Stimulated activated naive CD4-positive, alpha-beta T cell treated with Interleukin-2 at 50 U/mL for 16 hours (primary cell): ENCODE results near the gene ZNF527.
A peak's percentile ranks its signal among the peaks of the same experiment; 100 is the strongest.
"Not testable (repeated sequence)": the region's sequence is repeated elsewhere in the genome, so short reads cannot be mapped to it uniquely, and the experiment has no call there.

Experiments used
- DNase-seq: peaks from one replicate; lab custom pipeline; 2025; lab: John Stamatoyannopoulos, UW

The ZNF527 gene

GRCh38 chr19:37370880-37371661 is at the start of gene ZNF527:
Gene ZNF527, plus strand, starts transcription at chr19:37371099. Its CDS starts 3,100 bp downstream, at chr19:37374199.
- peak; percentile 97 for DNase-seq

DNA sequence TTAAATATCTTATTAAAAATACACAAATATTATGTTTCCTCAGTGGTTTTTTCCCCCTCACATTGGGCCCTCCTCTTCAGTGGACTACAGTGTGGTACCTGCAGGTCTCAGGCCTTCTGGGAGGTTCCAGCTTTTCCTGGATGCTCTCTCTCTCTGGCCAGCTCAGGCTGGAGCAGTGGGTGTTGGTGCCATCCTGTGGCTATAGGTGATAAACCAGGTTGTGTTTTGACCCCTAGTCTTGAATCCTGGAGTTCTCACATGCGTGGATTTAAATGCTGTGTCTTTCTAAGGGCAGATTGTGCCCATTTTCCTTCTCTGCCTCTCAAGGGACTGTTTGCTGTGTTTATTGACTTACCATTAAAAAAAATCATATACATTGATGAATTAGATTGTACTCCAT is 41.2 kb upstream of the ZNF527 start:
- DNase-seq = no peak

DNA sequence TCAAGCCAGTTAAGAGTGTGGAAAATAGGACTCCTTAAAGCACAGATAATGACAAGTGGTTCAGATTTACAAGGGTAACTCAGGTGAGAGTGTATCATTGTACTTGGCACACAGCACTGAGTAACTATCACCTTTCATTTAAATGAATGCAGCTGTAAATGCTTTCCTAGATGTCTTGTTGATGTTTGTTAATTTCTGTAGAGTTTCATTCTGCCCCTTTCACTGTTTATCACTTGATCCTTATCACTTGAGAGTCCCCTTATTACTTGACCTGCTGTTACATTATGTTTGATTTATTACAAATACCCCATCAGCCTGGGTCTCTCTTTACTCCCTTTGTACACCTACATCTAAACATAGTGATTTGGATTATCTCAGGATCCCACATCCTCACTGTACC is 38.1 kb upstream of the ZNF527 start:
- no peak for DNase-seq

DNA sequence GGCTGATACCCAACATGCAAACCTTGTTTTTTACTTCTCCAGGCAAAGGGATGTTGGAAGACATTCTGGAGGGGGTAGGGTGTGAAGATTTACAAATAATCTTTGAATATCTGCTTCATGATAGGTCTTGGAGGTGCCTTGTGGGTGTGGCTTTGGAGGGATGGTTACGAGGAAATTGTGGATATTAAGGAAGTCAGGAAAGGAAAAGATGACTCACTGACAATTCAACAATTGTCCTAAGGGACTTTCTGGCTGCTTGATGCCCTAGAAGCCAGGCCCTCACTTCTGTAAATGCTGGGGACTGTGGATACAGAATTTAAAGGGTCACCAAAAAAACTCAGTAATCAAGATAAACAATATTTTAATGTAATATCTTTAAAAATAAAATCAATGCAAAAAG is 37.4 kb upstream of the ZNF527 start:
- no peak for DNase-seq

GRCh38 chr19:37334179-37335071 is 36.5 kb upstream of the ZNF527 start:
- peak; percentile 82 for DNase-seq

- no peak for DNase-seq
Measured at GRCh38 chr19:37342753-37343152, 28.1 kb upstream of the ZNF527 start.

DNA sequence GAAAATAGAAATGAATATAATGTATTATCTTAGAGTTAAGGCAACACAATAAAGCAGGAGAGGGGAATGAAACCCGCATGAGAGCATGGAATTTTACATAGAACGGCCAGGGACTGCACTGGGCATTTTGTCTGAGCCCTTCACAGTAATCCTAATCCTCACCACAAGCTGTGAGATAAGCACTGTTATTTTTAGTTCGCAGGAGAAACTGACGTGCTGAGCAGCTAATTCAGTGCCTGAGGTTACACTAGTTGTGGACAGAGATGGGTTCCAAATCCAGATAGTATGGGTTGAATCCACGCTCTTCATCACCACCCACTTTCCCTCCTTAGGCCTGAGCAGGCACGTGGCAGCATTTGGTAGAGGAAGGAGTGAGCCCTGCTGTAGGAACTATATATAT is 24.8 kb upstream of the ZNF527 start:
- DNase-seq = no peak

DNA sequence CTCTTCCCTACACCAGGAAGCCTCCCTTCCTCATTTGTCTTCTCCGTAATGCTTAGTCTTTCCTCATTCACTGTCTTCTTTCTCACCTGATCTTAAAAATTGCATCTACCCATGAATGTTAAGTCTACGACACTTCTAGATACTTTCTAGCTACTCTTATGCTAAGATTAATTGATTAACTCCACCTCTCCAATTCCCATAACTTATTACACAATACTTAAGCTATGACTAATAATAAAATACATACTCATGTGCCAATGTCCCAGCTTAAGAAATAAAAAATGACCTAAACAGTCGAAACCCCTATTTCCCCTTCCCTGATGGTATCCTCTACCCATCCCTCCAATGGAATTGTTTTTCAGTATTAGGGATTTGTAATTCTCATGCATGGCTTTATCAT is 22.8 kb upstream of the ZNF527 start:
- no peak for DNase-seq

GRCh38 chr19:37353968-37354367 is 16.9 kb upstream of the ZNF527 start:
- DNase-seq = no peak

DNA sequence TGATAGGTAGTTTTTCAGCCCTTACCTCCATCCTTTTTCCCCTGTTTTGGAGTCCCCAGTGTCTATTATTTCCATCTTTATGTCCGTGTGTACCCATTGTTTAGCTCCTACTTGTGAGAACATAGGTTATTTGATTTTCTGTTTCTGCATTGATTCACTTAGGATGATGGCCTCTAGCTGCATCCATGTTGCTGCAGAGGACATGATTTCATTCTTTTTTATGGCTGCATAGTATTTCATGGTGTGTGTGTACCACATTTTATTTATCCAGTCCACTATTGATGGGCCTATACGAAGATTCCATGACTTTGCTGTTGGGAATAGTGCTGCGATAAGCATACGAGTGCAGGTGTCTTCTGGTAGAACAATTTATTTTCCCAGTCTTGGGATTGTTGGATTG is 15.0 kb upstream of the ZNF527 start:
- no peak for DNase-seq

GRCh38 chr19:37361994-37362393 is 8.9 kb upstream of the ZNF527 start:
- DNase-seq = no peak

GRCh38 chr19:37362733-37363132 is 8.2 kb upstream of the ZNF527 start:
- no peak for DNase-seq

- not testable (repeated sequence) for DNase-seq
Measured at GRCh38 chr19:37370386-37370879, 466 bp upstream of the ZNF527 start.

DNA sequence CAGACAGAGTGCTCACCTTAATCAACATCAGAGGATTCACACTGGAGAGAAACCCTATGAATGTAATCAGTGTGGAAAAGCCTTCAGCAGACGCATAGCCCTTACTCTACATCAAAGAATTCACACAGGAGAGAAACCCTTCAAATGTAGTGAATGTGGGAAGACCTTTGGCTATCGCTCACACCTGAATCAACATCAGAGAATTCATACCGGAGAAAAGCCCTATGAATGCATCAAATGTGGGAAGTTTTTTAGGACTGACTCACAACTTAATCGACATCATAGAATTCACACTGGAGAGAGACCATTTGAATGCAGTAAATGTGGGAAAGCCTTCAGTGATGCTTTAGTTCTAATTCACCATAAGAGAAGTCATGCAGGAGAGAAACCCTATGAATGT is 18.3 kb downstream of the ZNF527 start:
- DNase-seq = no peak

DNA sequence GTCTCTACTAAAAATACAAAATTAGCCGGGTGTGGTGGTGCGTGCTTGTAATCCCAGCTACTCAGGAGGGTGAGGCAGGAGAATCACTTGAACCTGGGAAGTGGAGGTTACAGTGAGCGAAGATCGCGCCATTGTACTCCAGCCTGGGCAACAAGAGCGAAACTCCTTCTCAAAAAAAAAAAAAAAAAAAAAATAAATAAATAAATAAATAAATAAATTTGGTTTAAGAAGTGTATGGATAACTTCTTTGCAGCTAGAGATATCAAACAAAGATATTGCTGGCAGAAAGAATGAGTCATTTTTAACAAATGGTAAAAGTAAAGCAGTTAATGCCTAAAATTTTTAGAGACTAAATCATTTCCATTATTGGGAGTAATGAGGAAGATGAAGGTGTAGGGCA is 20.5 kb downstream of the ZNF527 start:
- DNase-seq = not testable (repeated sequence)

DNA sequence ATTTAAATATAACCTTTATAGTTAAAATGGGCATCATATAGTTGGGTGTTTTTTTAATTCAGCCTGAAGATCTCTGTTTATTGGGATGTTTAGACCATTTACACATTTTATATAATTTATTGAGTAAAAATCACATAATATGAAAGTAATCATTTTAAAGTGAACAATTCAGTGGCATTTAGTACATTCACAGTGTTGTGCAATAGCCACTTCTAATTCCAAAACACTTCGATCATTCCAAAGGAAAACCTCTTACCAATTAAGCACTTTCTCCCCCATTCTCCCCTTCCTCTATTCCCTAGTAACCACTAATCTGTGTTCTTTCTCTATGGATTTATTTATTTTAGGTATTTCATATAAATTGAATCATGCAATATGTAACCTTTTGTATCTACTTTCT is 30.2 kb downstream of the ZNF527 start:
- DNase-seq = no peak

DNA sequence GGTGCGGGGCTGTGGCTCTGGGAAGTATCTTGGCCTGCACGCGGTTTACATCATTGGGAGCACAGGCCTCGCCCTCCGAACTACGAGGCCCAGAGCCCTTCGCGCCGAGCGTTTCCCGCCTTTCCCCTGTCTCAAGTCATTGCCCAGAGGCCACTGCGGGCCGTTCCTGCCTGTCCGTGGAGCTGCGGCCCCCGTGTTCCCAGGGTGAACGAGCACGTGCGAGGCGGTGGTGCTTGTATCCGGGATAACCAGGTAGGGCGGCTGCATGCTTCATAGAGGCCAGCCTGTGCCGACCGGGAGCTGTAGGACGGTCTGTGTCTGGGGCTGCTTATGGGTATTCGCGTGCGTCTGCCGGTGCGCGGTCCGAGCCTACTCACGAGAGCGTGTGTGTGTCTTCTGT is 32.5 kb downstream of the ZNF527 start:
- no peak for DNase-seq

GRCh38 chr19:37406140-37406846 is 35.4 kb downstream of the ZNF527 start:
- not testable (repeated sequence) for DNase-seq

DNA sequence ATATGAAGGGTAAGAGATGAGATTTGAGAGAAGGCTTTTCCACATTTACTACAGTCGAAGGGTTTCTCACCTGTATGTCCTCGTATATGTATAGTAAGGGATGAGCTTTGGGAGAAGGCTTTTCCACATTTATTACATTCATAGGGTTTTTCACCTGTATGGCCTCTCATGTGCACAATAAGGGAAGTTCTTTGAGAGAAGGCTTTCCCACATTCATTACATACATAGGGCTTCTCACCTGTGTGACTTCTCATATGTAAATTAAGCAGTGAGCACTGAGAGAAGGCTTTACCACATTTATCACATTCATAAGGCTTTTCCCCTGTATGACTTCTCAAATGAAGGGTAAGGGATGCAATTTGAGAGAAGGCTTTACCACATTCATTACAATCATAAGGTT is 41.8 kb downstream of the ZNF527 start:
- no peak for DNase-seq

GRCh38 chr19:37413313-37414084 is 42.6 kb downstream of the ZNF527 start:
- DNase-seq = no peak
